Neutrophil (primary cell): ENCODE measurements around the gene POU3F1.

Experiments
- H3K27ac ChIP-seq: fragments of 200-600 bp; sonication (generic); 2 replicates; pipeline ENCODE4 v1.5.1; 2016; ENCODE audit warnings: mild to moderate bottlenecking, moderate library complexity
- H3K27me3 ChIP-seq: fragments of 200-600 bp; sonication (generic); 2 replicates; pipeline ENCODE4 v1.6.0; 2016; ENCODE audit warnings: mild to moderate bottlenecking
- H3K36me3 ChIP-seq: fragments of 200-600 bp; sonication (generic); 2 replicates; pipeline ENCODE4 v1.5.1; 2017
- H3K4me1 ChIP-seq, 2 experiments: fragments of 200-600 bp in 1 of 2; sonication (generic) in 1 of 2; 1 replicate in 1 of 2; 2 replicates in 1 of 2; pipeline versions ENCODE4 v1.5.1 to v1.6.1; 2013 to 2016; ENCODE audit warnings: low read depth in 1 of 2, low read length in 1 of 2, mild to moderate bottlenecking in 1 of 2, moderate library complexity in 1 of 2; ENCODE audit not compliant: control insufficient read depth in 1 of 2, insufficient read depth in 1 of 2
- H3K4me3 ChIP-seq, 2 experiments: fragments of 200-600 bp in 1 of 2; sonication (generic) in 1 of 2; 1 replicate in 1 of 2; 2 replicates in 1 of 2; pipeline ENCODE4 v1.5.1; 2013 to 2016; ENCODE audit warnings: low read depth in 1 of 2, low read length in 1 of 2, mild to moderate bottlenecking in 1 of 2, moderate library complexity in 1 of 2
- H3K9me3 ChIP-seq: fragments of 200-600 bp; sonication (generic); 2 replicates; pipeline ENCODE4 v1.5.1; 2016
- CTCF ChIP-seq: fragments of 200-600 bp; sonication (generic); IDR thresholded peaks from 2 replicates; pipeline ENCODE4 v1.5.1; 2016; ENCODE audit warnings: antibody characterized with exemption

Gene POU3F1

DNA sequence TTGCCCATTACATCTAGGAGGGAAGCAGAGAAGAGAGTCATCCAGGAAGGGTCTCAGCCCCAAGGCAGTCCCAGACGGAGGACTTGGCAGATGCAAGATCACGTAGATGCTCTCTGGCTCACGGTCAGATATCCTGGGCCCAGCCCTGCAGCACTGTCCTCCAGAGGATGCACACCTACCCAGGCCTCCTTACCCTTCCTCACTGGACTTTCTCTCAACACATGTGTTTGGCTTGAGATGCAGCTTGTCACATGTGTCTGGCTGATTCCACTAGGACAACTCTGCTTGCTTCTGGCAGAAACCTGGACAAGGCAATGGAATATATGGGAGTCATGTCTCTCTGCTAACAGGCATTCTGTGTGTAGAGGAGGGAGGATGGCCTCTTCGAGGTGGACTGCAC is 32.4 kb upstream of the POU3F1 start:
- no peak overlapping the region for H3K27ac ChIP-seq
- H3K4me3 ChIP-seq: no peak overlapping the region
- no peak for TF ChIP-seq CTCF
- H3K4me1 ChIP-seq: no peaks in the 10 kb centered on the region
- H3K27me3 ChIP-seq: peaks cover 30% of the 10 kb centered on the region
- no peaks in the 10 kb centered on the region for H3K9me3 ChIP-seq
- no peaks in the 10 kb centered on the region for H3K36me3 ChIP-seq

GRCh38 chr1:38077523-38078147 is 31.0 kb upstream of the POU3F1 start:
- H3K4me3 ChIP-seq: no peak overlapping the region

GRCh38 chr1:38076455-38076854 is 29.9 kb upstream of the POU3F1 start:
- no peak for TF ChIP-seq CTCF
- Histone ChIP-seq H3K4me3 (no peak overlapping the region), H3K9me3 (no peaks in the 10 kb centered on the region), H3K27ac (no peak overlapping the region), H3K27me3 (peaks cover 55% of the 10 kb centered on the region), H3K4me1 (no peaks in the 10 kb centered on the region), H3K36me3 (no peaks in the 10 kb centered on the region)

More at GRCh38 chr1:38077523-38078147, 31.0 kb upstream of the POU3F1 start:
- Histone ChIP-seq H3K27me3 (peaks cover 44% of the 10 kb centered on the region), H3K36me3 (no peaks in the 10 kb centered on the region), H3K27ac (no peak overlapping the region), H3K4me1 (no peaks in the 10 kb centered on the region), H3K9me3 (no peaks in the 10 kb centered on the region)
- TF ChIP-seq CTCF: no peak

DNA sequence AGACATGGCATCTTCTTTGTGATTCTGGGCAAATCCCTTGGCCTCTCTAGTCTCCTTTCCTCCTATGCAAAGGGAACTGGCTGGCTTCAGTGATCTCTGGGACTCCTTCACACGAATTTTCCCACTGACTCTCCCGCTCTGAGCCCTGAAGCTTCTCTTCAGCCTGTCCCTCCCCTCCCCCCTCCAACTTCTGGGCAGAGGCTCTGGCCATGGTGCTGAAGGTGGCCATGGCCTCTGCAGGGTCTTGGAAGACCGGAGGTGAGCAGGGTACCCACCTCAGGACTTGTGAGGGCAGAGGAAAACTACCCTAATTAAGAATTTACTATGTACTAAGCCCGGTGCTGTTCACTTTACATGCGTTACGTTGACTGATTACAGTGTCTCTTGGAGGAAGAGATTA is 29.4 kb upstream of the POU3F1 start:
- Histone ChIP-seq H3K27me3 (peaks cover 59% of the 10 kb centered on the region), H3K9me3 (no peaks in the 10 kb centered on the region), H3K27ac (no peak overlapping the region), H3K4me1 (no peaks in the 10 kb centered on the region), H3K36me3 (no peaks in the 10 kb centered on the region), H3K4me3 (no peak overlapping the region)
- no peak for TF ChIP-seq CTCF

DNA sequence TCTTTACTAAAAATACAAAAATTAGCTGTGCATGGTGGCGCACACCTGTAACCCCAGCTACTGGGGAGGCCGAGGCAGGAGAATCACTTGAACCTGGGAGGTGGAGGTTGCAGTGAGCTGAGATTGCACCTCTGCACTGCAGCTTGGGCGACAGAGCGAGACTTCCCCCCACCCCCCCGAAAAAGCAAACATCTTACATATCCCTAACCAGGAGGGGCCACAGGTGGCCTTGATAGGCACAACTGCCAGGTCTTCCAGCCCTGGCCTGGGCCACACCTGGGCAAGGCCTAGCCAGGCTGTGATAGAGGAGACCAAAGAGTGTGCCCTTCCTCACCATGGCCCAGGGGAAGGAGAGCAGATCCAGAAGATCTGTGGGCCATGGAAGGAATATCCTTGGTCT is 28.6 kb upstream of the POU3F1 start:
- Histone ChIP-seq H3K4me1 (no peaks in the 10 kb centered on the region), H3K27ac (no peak overlapping the region), H3K27me3 (peaks cover 68% of the 10 kb centered on the region), H3K36me3 (no peaks in the 10 kb centered on the region), H3K4me3 (no peak overlapping the region), H3K9me3 (no peaks in the 10 kb centered on the region)
- no peak for TF ChIP-seq CTCF

DNA sequence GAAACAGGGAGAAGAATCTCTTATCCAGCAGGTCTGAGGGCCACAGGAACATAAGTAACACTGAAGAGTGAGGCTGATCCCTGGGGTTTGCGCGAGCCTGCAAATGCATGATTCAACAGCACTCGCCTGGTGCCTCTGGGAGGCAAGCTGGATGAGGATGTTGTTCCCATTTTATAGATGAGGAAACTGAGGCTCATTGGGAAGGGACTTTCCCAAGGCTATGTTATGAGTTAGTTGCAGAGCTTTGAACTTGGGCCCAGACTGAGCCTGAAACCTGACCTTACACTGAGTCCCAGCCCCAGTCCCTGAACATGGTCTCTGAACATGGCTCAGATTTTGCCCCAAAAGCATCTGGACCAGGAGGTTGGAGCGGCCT is 27.7 kb upstream of the POU3F1 start:
- Histone ChIP-seq H3K36me3 (no peaks in the 10 kb centered on the region), H3K27me3 (peaks cover 76% of the 10 kb centered on the region), H3K9me3 (no peaks in the 10 kb centered on the region), H3K4me3 (no peak overlapping the region), H3K4me1 (no peaks in the 10 kb centered on the region), H3K27ac (no peak overlapping the region)
- TF ChIP-seq CTCF: no peak
